HG03469 (cell line): ENCODE results near the gene NELFB.
A peak's percentile ranks its signal among the peaks of the same experiment; 100 is the strongest.

Experiments used
- ATAC-seq: cut with Tn5 transposase; IDR thresholded peaks from one replicate; pipeline ENCODE4 v1.9.1; 2021; ENCODE audit warnings: mild to moderate bottlenecking, moderate library complexity, moderate number of reproducible peaks; ENCODE audit not compliant: unreplicated experiment

The NELFB gene

DNA sequence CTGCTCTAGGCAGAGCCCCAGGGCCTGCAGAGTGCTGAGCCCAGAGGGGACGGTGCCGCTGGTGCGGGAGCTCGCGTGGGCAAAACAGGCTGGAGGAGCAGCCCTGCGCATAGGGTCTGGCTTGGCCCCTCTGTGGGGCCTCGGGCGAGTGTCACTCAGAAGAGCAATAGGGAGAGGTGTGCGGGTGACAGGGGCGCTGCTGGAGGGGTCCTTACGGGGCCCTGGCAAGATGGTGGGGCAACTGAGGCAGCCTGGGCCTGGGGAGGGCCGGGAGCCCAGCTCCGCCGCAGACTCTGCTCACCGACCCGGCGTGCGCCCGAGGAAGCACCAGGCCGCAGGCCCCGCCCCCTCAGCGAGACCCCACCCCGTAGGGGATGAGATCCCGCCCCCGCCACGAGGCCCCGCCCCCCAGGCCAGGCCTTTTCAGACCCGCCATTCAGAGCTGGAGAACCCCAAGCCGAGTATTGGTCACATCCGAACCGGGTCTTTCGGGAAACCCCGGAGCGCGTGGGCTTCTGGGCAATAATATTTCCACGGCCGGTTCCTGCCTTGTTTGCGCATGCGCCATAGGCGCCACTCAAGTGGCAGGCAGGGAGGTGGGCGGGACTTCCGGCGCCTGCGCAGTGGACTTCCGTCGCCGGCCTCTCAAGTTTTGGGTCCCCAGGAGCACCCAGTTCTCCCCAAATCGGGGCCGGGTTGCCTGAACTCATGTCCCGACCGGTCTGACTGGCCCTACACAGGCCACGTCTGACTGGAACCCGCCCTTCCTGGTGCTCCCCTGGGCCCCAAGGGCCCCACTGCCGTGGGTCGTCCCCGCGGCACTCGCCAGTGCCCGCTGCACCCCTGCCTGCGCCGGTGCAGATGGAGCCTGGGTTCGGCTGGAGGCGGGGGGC is 31.8 kb upstream of the NELFB start:
- peak; percentile 43 for ATAC-seq

DNA sequence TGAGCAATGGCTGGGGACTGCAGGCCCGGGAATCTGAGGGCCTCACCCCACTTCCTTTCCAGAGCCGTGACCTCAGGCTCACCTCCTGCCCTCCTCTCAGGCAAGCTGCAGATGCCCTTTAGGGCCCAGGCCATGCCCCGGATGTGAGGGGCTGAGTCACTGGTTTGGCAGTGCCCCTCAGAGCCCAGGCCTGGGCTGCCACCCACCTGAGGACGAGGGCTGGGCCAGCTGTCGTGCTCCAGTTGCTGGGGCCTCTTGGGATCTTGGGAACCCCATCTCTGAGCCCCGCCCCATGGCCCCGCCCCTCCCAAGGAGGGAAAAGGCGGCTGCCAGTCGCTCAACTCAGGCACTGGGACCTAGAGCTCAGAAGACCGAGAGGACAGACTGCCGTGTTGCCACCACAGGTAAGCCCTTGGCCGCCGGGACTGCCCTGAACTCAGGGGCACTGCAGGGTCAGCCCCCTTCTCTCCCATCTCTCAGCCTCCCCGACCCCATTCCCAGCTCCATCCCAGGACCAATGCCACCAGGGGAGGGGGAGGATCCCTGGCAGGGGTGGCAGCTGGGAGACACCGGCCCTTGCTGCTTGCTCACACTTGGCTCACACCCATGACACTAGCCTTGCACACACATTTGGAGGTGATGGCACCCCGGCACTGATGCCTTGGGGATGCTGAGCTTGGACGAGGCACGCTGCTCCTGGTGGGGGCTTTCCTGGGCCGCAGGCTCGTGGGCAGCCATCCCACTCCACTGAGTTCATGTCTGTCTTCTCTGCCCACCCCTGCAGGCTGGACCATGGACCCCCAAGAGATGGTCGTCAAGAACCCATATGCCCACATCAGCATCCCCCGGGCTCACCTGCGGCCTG is 30.1 kb upstream of the NELFB start, which contains the start of gene CYSRT1:
CYSRT1 (plus strand) TSS at position 345 of the 865 bp plus-strand sequence; CDS start at position 793, 448 bp downstream.
- no peak for ATAC-seq

DNA sequence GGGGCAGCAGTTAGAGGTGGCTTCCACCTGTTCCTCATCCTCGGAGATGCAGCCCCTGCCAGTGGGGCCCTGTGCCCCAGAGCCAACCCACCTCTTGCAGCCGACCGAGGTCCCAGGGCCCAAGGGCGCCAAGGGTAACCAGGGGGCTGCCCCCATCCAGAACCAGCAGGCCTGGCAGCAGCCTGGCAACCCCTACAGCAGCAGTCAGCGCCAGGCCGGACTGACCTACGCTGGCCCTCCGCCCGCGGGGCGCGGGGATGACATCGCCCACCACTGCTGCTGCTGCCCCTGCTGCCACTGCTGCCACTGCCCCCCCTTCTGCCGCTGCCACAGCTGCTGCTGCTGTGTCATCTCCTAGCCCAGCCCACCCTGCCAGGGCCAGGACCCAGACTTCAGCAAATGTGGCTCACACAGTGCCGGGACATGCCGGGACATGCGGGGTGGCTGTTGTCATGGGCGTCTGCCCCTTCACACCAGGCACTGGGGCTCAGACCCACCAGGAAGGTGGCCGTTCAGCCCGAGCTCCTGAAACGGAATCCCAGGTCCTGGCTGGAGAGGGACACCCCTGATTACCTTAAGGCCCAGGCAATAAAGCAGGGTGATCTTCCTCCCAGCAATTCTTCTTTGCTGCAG is 29.3 kb upstream of the NELFB start:
- ATAC-seq: no peak

DNA sequence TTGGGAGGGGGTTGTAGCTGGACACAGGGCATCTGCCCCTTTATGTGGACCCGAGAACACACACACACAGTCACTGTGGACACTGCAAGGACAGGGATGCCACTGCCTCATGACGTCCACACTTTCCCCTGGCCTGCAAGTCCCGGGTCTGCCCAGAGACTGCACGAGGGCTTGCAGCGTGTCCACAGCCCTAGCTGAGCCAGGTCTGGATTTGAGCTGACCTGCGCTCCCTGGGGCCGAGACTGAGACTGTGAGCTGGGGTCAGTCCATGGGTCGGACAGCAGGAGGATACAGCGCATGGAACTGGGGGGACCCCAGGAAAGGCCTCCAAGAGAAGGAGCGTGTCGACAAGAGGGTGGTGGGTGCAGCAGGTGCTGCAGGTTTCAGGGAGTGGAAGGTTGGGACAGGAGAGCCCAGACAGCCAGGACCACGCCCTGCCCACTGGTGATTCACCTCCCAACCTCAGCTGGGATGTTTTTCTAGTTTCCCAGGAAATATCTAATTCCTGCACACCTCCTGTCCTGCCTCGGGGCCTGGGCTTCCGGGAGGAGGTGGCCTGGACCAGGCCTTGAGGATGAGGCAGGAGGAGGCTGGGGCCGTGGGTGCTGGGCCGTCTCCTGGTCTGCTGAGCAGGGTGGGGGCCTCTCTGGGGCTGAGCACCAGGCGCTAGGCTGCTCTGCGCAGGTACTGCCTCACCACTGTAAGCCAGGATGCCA is 28.6 kb upstream of the NELFB start:
- ATAC-seq: no peak

DNA sequence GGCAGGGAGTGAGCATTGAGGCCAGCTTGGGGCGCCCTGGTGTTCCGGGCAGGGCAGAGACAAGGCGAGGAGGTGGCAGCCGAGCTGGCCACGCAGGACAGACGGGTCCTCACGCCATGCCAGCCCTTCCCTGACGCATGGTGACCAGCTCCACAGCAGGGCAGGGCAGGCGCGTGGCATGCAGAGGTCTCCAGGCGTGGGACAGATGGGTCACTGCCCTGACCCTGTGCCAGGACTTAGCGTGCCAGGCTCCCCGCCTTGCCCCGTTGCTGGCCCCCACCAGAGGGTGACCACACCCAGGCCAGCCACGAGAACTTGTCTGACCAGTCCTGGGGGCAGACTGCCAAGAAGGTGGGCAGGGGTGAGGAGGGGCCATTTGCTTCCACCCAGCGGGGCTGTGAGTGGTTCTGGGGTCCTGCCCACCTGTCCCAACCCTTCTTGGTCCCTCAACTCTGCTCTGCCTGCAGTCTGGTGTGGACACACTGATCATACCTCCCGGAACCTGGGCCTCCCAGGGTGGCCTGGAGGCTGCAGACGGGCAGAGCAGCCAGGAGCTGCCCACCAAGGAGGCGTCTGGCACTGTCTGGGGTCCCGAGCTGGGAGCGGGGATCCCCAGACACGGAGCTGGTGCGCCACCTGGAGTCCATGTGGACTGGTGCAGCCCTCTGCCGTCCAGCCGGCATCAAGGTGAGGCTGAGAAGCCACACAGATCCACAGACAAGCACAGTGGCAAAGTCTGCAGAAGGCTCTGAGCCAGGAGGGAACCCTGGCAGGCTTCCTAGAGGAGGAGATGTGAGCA is 27.9 kb upstream of the NELFB start, which contains the start of gene RNF224:
RNF224 (plus strand) TSS at position 449 of the 799 bp plus-strand sequence. CDS start 834 bp downstream, outside the sequence.
- ATAC-seq: no peak

DNA sequence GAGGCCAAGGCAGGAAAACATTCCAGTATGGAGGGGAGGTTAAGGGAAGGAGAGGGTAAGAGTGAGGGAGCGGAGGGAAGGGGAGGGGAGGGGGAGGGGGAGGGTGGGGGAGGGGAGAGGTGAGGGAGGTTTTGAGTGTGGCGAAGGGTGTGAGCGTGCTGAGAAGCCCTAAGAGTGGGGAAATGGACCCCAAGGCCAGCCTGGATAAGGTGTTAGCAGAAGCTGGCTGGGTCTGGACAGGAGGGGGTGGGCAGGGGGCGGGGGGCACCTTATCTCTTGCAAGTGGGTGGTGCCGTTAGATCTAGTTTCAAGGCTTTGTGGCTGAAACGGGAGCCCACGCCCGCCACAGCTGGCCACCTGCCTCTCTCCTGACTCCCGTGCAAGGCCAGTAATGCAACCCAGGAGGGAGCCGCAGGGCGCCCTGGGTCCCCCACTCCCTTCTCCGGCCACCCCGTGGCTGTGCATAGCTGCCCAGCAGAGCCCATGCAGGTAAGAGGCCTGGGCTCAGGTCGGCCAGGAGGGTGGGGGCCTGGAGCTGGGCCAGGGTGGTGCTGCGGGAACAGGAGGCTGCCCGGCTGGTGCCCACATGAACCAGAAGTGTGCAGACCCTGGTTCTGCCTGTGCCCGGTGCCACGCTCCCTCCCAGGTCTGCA is 27.1 kb upstream of the NELFB start:
- ATAC-seq: no peak

DNA sequence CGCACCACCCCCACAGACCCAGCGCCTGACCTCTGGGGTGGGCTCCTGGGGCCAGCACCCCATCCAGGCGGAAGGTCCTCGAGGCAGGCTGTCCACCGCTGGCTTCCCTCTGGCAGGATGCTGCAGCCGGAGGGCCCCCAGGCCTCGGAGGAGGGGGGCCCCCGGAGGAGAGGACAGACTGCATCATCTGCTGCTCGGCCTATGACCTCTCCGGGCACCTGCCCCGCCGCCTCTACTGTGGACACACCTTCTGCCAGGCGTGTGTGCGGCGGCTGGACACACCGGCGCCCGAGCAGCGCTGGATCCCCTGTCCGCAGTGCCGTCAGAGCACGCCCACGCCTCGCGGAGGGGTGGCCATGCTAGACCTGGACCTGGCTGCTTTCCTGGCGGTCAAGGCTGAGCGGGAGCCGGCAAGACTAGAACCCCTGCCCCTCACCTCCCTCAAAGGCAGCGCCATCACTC is 26.6 kb upstream of the NELFB start:
- no peak for ATAC-seq

DNA sequence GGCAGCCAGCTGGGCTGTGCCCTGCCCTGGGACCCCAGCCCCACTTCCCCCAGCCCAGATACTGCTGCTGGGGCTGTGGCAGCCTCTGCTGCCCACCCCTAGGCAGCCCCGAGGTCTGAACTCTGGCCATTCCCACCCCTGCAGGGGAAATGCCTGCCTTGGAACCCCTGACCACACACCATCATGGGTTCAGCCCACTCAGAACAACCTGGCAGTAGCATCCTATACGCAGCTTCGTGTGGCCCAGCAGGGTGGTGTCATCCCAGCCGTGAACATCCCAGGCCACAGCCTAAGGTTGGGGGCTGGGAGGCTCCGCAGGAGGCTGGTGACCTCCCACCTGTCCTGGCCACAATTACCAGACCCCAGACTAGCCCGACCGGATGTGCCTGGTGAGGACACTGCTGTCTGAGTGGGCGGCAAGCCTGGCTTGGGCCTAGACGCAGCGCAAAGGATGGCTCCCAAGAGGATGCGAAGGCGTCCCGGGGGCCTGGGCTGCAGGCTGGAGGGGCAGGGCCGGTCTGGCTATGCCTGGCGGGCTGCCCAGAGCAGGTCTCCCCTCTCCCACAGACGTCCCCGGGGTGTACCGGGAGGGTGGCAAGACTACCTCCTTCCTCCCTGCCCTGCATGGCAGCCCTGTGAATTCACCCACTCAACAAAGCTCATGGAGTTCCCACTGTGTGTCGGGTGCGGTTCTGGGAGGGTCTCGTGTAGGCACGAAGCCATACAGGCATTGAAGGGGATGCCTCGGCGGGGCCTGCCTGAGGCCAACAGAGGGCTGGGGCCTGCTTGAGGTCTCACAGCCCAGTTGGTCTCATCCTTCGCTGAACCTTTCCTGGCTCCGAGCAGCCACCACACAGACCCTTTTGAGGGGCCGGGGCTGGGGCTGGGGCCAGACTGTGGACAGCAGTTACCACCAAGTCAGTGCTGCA is 25.9 kb upstream of the NELFB start:
- ATAC-seq: no peak

DNA sequence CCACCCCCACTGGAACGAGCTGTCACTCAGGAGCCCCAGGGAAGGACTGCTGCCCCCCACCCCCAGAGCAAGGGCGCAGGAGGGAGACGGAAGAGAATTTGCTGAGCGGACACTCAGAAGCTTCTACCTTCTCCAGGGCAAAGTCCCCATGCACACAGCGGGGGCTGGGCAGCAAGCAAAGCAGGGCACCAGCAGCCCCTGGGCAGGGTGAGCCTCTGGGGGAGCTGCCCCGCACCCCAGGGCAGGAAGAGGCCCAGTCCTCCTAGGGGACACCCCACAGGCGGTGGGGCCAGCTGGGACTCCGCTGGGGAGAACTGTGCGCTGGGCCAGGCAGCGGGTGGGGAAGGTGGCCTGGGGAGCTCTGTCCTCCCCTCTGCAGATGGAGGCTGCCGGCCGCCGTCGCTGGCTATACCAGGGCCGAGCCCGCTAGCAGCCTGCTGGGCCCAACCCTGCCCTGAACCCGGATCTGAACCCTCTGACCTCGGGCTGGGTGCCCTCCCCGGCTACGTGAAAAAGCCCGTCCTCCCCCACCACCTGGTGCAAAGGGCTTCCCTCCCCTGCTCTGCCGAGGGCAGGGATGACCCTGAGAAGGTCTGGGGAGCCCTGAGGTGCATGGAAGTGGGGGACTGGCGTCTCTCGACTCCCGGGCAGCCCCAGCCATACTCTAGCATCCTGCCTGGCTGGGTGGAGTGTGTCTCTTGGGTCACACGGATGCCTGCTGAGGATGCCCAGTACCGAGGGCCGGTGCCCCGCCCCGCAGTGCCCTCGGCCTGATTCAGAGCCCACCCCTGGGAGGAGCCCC is 25.0 kb upstream of the NELFB start:
- no peak for ATAC-seq

DNA sequence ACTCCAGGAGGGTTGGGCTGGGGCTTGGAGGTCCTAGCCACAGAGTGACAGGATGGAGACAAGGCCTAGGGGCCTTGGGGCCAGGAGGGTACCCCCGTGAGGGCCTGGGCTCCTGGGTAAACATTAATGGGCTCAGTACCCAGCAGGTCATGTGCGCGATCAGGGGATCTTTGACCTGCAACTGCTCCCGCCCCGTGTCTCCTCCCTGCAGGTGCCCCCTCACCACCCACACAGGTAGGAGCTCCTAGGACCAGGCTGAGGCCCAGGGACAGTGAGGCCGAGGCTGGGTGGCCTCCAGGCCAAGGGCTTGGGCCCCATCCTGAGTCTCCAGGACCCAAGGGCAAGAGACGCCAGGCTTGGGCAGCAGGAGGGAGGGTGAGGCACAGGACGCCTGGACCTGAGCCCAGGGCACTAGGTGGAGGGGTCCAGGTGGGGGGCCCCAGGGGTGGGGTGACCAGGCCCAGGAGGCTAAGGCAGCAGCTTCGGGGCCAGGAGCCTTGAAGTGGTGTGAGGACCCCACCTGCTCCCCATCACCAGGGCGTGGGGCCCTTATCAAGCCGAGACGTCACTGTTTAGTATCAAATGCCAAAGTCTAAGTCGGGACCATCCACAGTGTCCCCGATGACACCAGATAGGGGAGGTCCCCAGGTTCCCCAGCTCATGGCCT is 24.3 kb upstream of the NELFB start, which contains the start of gene SLC34A3:
SLC34A3 (plus strand) TSS at position 197 of the 667 bp plus-strand sequence. CDS start 802 bp downstream, outside the sequence.
- no peak for ATAC-seq

DNA sequence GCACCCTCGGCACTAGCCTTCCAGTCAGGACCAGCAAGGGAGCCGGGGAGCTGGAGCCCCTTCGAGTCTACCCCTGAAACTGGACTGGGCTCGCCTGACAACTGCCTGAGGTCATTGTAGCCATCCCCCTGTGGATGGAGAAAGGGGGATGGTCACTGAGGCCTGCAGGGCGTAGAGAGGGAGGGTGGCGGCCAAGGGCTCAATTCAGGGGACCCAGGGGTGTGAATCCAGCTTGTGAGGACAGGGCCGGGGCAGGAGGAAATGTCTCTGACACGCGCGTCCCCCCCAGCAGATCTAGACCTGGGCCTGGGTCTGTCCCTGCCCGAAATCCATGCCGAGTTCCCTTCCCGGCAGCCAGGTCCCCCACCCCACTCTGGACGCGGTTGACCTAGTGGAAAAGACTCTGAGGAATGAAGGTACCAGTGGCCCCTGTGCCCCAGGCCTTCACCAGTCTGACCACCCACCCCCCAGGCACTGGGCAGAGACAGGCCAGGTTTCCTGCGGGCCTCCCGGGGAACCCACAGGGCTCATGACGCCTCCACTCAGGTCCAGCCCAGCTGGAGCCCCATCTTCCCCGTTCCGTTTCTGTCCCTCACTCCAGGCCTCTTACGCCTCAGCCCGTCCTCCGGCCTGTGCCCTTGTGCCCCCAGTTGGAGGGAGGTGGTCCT is 23.6 kb upstream of the NELFB start:
- no peak for ATAC-seq

DNA sequence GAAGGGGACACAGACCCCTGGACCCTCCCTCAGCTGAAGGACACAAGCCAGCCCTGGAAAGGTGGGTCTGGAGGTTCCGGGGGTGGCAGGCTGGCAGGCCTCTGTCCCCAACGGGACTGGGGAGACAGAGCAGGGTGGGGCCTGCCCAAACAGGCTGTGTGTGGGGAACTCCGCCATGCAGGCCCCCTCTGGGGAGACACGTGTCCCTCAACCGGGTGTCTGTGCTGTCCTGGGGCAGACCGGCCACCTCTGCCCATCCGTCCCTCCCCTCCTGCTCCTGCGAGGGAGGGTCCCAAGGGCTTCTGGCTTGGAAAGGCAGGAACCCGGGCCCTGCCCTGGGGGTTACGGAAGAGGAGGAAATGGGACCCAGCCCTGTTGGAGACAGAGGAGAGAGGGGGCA is 23.0 kb upstream of the NELFB start:
- ATAC-seq: no peak

DNA sequence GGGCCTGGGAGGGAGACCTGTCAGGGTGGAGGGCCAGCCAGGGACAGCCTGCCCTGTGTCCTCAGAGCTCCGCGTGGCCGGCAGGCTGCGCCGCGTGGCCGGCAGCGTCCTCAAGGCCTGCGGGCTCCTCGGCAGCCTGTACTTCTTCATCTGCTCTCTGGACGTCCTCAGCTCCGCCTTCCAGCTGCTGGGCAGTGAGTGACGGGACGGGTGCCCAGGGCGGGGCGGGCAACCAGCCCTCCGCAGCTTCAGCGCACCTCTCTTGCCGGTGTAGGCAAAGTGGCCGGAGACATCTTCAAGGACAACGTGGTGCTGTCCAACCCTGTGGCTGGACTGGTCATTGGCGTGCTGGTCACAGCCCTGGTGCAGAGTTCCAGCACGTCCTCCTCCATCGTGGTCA is 22.6 kb upstream of the NELFB start:
- ATAC-seq: no peak

DNA sequence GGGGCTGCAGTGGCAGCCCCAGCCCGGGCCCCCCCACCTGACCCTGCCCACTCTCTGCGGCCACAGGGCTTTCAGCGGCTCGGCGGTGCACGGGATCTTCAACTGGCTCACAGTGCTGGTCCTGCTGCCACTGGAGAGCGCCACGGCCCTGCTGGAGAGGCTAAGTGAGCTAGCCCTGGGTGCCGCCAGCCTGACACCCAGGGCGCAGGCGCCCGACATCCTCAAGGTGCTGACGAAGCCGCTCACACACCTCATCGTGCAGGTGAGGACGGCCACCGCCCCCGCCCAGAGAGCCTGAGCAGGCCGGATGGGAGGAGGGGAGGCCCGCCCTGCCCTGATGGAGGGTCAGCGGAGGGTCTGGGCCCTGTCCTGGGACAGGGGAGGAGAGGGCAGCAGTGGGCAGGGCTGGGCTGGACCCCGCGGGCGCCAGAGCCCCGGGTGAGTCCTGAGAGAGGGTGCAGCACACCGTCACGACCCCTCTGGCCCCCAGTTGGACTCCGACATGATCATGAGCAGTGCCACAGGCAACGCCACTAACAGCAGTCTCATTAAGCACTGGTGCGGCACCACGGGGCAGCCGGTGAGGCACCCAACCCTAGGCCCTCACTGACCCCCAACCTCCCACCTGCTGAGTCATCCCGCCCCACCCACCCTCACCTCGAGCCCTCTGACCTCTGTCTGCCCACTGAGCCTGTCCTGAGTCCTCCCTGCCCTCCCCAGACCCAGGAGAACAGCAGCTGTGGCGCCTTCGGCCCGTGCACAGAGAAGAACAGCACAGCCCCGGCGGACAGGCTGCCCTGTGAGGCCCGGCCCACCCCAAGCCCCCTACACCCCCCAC is 21.8 kb upstream of the NELFB start:
- ATAC-seq: no peak
